Mesenchymal stem cell (in vitro differentiated cells and primary cell): ENCODE data around the gene DCST1.
A peak's percentile ranks its signal among the peaks of the same experiment; 100 is the strongest.

Experiments
- DNase-seq: peaks from one replicate; pipeline ENCODE4 v3.0.0-alpha.2; 2013
- H2AFZ ChIP-seq: one replicate; pipeline ENCODE4 v1.6.1; 2013; ENCODE audit warnings: low read depth, mild to moderate bottlenecking, control low read depth, inconsistent platforms, low read length, moderate library complexity
- H2AK5ac ChIP-seq: 2 replicates; pipeline ENCODE4 v1.6.1; 2013; ENCODE audit warnings: low read length, moderate library complexity, mild to moderate bottlenecking, inconsistent platforms; ENCODE audit not compliant: severe bottlenecking
- H2BK120ac ChIP-seq: one replicate; pipeline ENCODE4 v1.6.1; 2013; ENCODE audit warnings: low read depth, mild to moderate bottlenecking, inconsistent platforms, low read length, moderate library complexity
- H2BK12ac ChIP-seq, 2 experiments: one replicate each; pipeline ENCODE4 v1.6.1; 2013; ENCODE audit warnings: inconsistent platforms in 2 of 2, low read length in 2 of 2, mild to moderate bottlenecking in 2 of 2, moderate library complexity in 2 of 2, control low read depth in 1 of 2
- H2BK15ac ChIP-seq: one replicate; pipeline ENCODE4 v1.6.1; 2013; ENCODE audit warnings: mild to moderate bottlenecking, low read depth, inconsistent platforms; ENCODE audit not compliant: poor library complexity, severe bottlenecking
- H2BK5ac ChIP-seq: 2 replicates; pipeline ENCODE4 v1.6.1; 2013; ENCODE audit warnings: low read depth, mild to moderate bottlenecking, low read length, control low read depth, inconsistent platforms; ENCODE audit not compliant: poor library complexity, severe bottlenecking
- H3K14ac ChIP-seq, 2 experiments: one replicate each; pipeline ENCODE4 v1.6.1; 2013; ENCODE audit warnings: inconsistent platforms in 2 of 2, low read length in 2 of 2, control low read depth in 1 of 2, mild to moderate bottlenecking in 1 of 2, moderate library complexity in 1 of 2
- H3K18ac ChIP-seq, 2 experiments: one replicate each; pipeline ENCODE4 v1.6.1; 2013; ENCODE audit warnings: inconsistent platforms in 2 of 2, low read length in 2 of 2, control low read depth in 1 of 2, low read depth in 1 of 2, mild to moderate bottlenecking in 1 of 2
- H3K23ac ChIP-seq, 2 experiments: one replicate each; pipeline ENCODE4 v1.6.1; 2013; ENCODE audit warnings: inconsistent platforms in 2 of 2, low read length in 2 of 2, mild to moderate bottlenecking in 2 of 2, moderate library complexity in 2 of 2, control low read depth in 1 of 2
- H3K27ac ChIP-seq: 2 replicates; pipeline ENCODE4 v1.5.1; 2013; ENCODE audit warnings: mild to moderate bottlenecking, moderate library complexity, low read length, control low read depth, inconsistent platforms; ENCODE audit not compliant: poor library complexity, severe bottlenecking
- H3K27me3 ChIP-seq, 2 experiments: 2 replicates each; pipeline versions ENCODE4 v1.6.1 to v1.7.0; 2013; ENCODE audit warnings: low read length in 2 of 2, mild to moderate bottlenecking in 2 of 2, moderate library complexity in 2 of 2, control low read depth in 1 of 2, inconsistent platforms in 1 of 2; ENCODE audit not compliant: control insufficient read depth in 1 of 2, insufficient read depth in 1 of 2
- H3K36me3 ChIP-seq, 2 experiments: 2 replicates each; pipeline versions ENCODE4 v1.6.1 to v1.7.0; 2013; ENCODE audit warnings: low read length in 2 of 2, control low read depth in 1 of 2, inconsistent platforms in 1 of 2, low read depth in 1 of 2, mild to moderate bottlenecking in 1 of 2; ENCODE audit not compliant: insufficient read depth in 2 of 2, control insufficient read depth in 1 of 2
- H3K4ac ChIP-seq, 2 experiments: one replicate each; pipeline ENCODE4 v1.6.1; 2013; ENCODE audit warnings: inconsistent platforms in 2 of 2, low read length in 2 of 2, mild to moderate bottlenecking in 2 of 2, moderate library complexity in 2 of 2, control low read depth in 1 of 2, low read depth in 1 of 2
- H3K4me1 ChIP-seq: 2 replicates; pipeline ENCODE4 v1.6.1; 2013; ENCODE audit warnings: low read depth, low read length, control low read depth; ENCODE audit not compliant: control insufficient read depth, insufficient read depth
- H3K4me2 ChIP-seq: 2 replicates; pipeline ENCODE4 v1.6.1; 2013; ENCODE audit warnings: low read length, mild to moderate bottlenecking, inconsistent platforms; ENCODE audit not compliant: poor library complexity, severe bottlenecking
- H3K4me3 ChIP-seq, 2 experiments: 2 replicates each; pipeline versions ENCODE4 v1.5.1 to v1.7.0; 2013; ENCODE audit warnings: low read length in 2 of 2, mild to moderate bottlenecking in 2 of 2, control low read depth in 1 of 2, low read depth in 1 of 2; ENCODE audit not compliant: insufficient read depth in 1 of 2
- H3K79me1 ChIP-seq: replicated peaks from 2 replicates; pipeline ENCODE4 v1.6.1; 2013; ENCODE audit warnings: mild to moderate bottlenecking, control low read depth, low read length, inconsistent platforms; ENCODE audit not compliant: poor library complexity, severe bottlenecking
- H3K9ac ChIP-seq: 2 replicates; pipeline ENCODE4 v1.7.0; 2013; ENCODE audit warnings: mild to moderate bottlenecking, low read length, moderate library complexity
- H3K9me3 ChIP-seq: 2 replicates; pipeline ENCODE4 v1.7.0; 2013; ENCODE audit warnings: mild to moderate bottlenecking, low read length; ENCODE audit not compliant: control insufficient read depth
- H4K8ac ChIP-seq: one replicate; pipeline ENCODE4 v1.6.1; 2013; ENCODE audit warnings: inconsistent platforms, mild to moderate bottlenecking, low read length, moderate library complexity
- H4K91ac ChIP-seq: one replicate; pipeline ENCODE4 v1.6.1; 2013; ENCODE audit warnings: mild to moderate bottlenecking, low read length, inconsistent platforms
- WGBS: methylation state at CpG from one replicate; pipeline ENCODE4 v1.1.7; 2013; ENCODE audit warnings: mixed read lengths; 5-methylcytosine and 5-hydroxymethylcytosine counted together

The DCST1 gene

GRCh38 chr1:155000726-155001424, 32.7 kb upstream of the DCST1 start:
- WGBS, result 0% methylated on average over 25 of the region's 43 CpGs
- H3K18ac ChIP-seq, result peak overlapping the region; percentile 91 to 98
- H3K4me3 ChIP-seq, result peak overlapping the region; percentile 74 to 87
- peak overlapping the region; percentile 23 for H2BK120ac ChIP-seq
- H2AK5ac ChIP-seq, result peak overlapping the region; percentile 53
- H3K4me2 ChIP-seq, result peak overlapping the region; percentile 93
- peak overlapping the region; percentile 84 for H2BK5ac ChIP-seq
- H3K9ac ChIP-seq, result peak overlapping the region; percentile 88
- peak overlapping the region; percentile 89 to 91 for H3K4ac ChIP-seq
- peaks cover 0 to 4% of the 10 kb centered on the region in 2 experiments for H3K36me3 ChIP-seq
- H3K4me1 ChIP-seq, result peaks cover 35% of the 10 kb centered on the region
- H3K23ac ChIP-seq, result peak overlapping the region in 1 of 2 experiments; percentile 36
- H2AFZ ChIP-seq, result no peak overlapping the region
- peak; percentile 94 for DNase-seq
- peak overlapping the region; percentile 94 for H4K8ac ChIP-seq
- H3K14ac ChIP-seq, result peak overlapping the region in 1 of 2 experiments; percentile 68
- H2BK15ac ChIP-seq, result peak overlapping the region; percentile 92
- H2BK12ac ChIP-seq, result peak overlapping the region; percentile 19 to 94
- H3K9me3 ChIP-seq, result no peaks in the 10 kb centered on the region
- H3K79me1 ChIP-seq, result peaks cover 8% of the 10 kb centered on the region
- peak overlapping the region; percentile 95 for H4K91ac ChIP-seq
- peak overlapping the region; percentile 97 for H3K27ac ChIP-seq
- H3K27me3 ChIP-seq, result no peaks in the 10 kb centered on the region

GRCh38 chr1:155001425-155001674, 32.3 kb upstream of the DCST1 start:
- Histone ChIP-seq H3K4me3 (peak overlapping the region; percentile 74 to 87), H3K4ac (peak overlapping the region in 1 of 2 experiments; percentile 89), H4K91ac (peak overlapping the region; percentile 85), H2BK15ac (peak overlapping the region; percentile 92), H2AK5ac (peak overlapping the region; percentile 53), H4K8ac (peak overlapping the region; percentile 87), H3K18ac (peak overlapping the region; percentile 88 to 98), H3K27ac (peak overlapping the region; percentile 93), H3K79me1 (peaks cover 8% of the 10 kb centered on the region), H3K23ac (peak overlapping the region in 1 of 2 experiments; percentile 36), H3K36me3 (peaks cover 0 to 8% of the 10 kb centered on the region in 2 experiments), H3K4me1 (peaks cover 36% of the 10 kb centered on the region), H3K9me3 (no peaks in the 10 kb centered on the region), H3K27me3 (no peaks in the 10 kb centered on the region), H2BK120ac (peak overlapping the region; percentile 77), H3K4me2 (peak overlapping the region; percentile 93), H2AFZ (no peak overlapping the region), H2BK12ac (peak overlapping the region; percentile 72 to 94), H3K9ac (peak overlapping the region; percentile 88), H2BK5ac (peak overlapping the region; percentile 92), H3K14ac (peak overlapping the region in 1 of 2 experiments; percentile 68)
- no peak for DNase-seq
- WGBS, result 0% methylated on average over 11 of the region's 11 CpGs

GRCh38 chr1:155001675-155002463, 31.8 kb upstream of the DCST1 start:
- no peaks in the 10 kb centered on the region for H3K27me3 ChIP-seq
- H3K27ac ChIP-seq, result peak overlapping the region; percentile 93
- H3K36me3 ChIP-seq, result peaks cover 2 to 13% of the 10 kb centered on the region in 2 experiments
- no peak overlapping the region for H3K23ac ChIP-seq
- H3K18ac ChIP-seq, result peak overlapping the region; percentile 88 to 98
- peaks cover 10% of the 10 kb centered on the region for H3K79me1 ChIP-seq
- H4K8ac ChIP-seq, result peak overlapping the region; percentile 94
- H3K14ac ChIP-seq, result peak overlapping the region in 1 of 2 experiments; percentile 76
- peak overlapping the region; percentile 72 to 94 for H2BK12ac ChIP-seq
- H2BK120ac ChIP-seq, result peak overlapping the region; percentile 77
- H2AK5ac ChIP-seq, result peak overlapping the region; percentile 53
- H3K9me3 ChIP-seq, result no peaks in the 10 kb centered on the region
- H3K9ac ChIP-seq, result peak overlapping the region; percentile 88
- under 1% methylated on average over 36 of the region's 38 CpGs for WGBS
- DNase-seq, result peak; percentile 99
- H2AFZ ChIP-seq, result no peak overlapping the region
- H3K4me1 ChIP-seq, result peaks cover 36% of the 10 kb centered on the region
- peak overlapping the region; percentile 85 for H4K91ac ChIP-seq
- peak overlapping the region; percentile 87 for H2BK15ac ChIP-seq
- H3K4ac ChIP-seq, result peak overlapping the region in 1 of 2 experiments; percentile 89
- H3K4me2 ChIP-seq, result peak overlapping the region; percentile 93
- H2BK5ac ChIP-seq, result peak overlapping the region; percentile 92
- peak overlapping the region; percentile 74 to 87 for H3K4me3 ChIP-seq
